GM23338 (cell line): ENCODE measurements around the gene ATP8A2. TPM values are rescaled to one million over a fixed set of nuclear protein-coding genes. Genes with fewer than 3 reads are reported as not detected.

Experiments used
- ATAC-seq: fragments of 200-7000 bp; cut with Tn5 transposase; 3 replicates; pipeline ENCODE4 v1.9.1; 2020
- DNase-seq: peaks from one replicate; pipeline ENCODE4 v3.0.0-alpha.2; 2015; ENCODE audit warnings: low spot score
- H2AFZ ChIP-seq: fragments of 200-600 bp; sonication (generic); 2 replicates; pipeline ENCODE4 v1.8.0; 2016; ENCODE audit warnings: antibody characterized with exemption, mild to moderate bottlenecking, moderate library complexity
- H3F3A ChIP-seq: fragments of 200-600 bp; sonication (generic); replicated peaks from 2 replicates; pipeline ENCODE4 v1.8.0; 2017; ENCODE audit warnings: antibody characterized with exemption, mixed run types, low read depth
- H3K27ac ChIP-seq: fragments of 200-600 bp; sonication (generic); 2 replicates; pipeline ENCODE4 v1.6.1; 2016; ENCODE audit warnings: low read depth
- H3K27me3 ChIP-seq: fragments of 200-600 bp; sonication (generic); 2 replicates; pipeline ENCODE4 v1.8.0; 2016; ENCODE audit warnings: mild to moderate bottlenecking, mixed run types, moderate library complexity; ENCODE audit not compliant: insufficient read depth
- H3K36me3 ChIP-seq: fragments of 200-600 bp; sonication (generic); 2 replicates; pipeline ENCODE4 v1.8.0; 2016; ENCODE audit warnings: mild to moderate bottlenecking; ENCODE audit not compliant: insufficient read depth
- H3K4me1 ChIP-seq: fragments of 200-600 bp; sonication (generic); 2 replicates; pipeline ENCODE4 v1.8.0; 2016; ENCODE audit warnings: mild to moderate bottlenecking, moderate library complexity; ENCODE audit not compliant: insufficient read depth
- H3K4me2 ChIP-seq: fragments of 200-600 bp; sonication (generic); 2 replicates; pipeline ENCODE4 v1.7.1; 2017; ENCODE audit warnings: mixed run types
- H3K4me3 ChIP-seq: fragments of 200-600 bp; sonication (generic); 2 replicates; pipeline ENCODE4 v1.6.1; 2016; ENCODE audit warnings: mixed run types
- H3K79me2 ChIP-seq: fragments of 200-600 bp; sonication (generic); replicated peaks from 2 replicates; pipeline ENCODE4 v1.8.0; 2017; ENCODE audit warnings: mild to moderate bottlenecking; ENCODE audit not compliant: insufficient read depth
- H3K9me2 ChIP-seq: fragments of 200-600 bp; sonication (generic); 2 replicates; pipeline ENCODE4 v1.8.0; 2017; ENCODE audit not compliant: insufficient read depth
- H4K20me1 ChIP-seq: fragments of 200-600 bp; sonication (generic); replicated peaks from 2 replicates; pipeline ENCODE4 v1.8.0; 2017; ENCODE audit warnings: mild to moderate bottlenecking; ENCODE audit not compliant: insufficient read depth
- H3K27ac Mint-ChIP-seq: 2 replicates; pipeline ENCODE4 v1.8.0; 2020; ENCODE audit warnings: inconsistent platforms, mild to moderate bottlenecking, moderate library complexity, mixed read lengths
- H3K27me3 Mint-ChIP-seq: 3 replicates; pipeline ENCODE4 v1.8.0; 2022; ENCODE audit warnings: low read depth, mild to moderate bottlenecking, moderate library complexity, mixed read lengths, inconsistent platforms; ENCODE audit not compliant: insufficient read depth, poor library complexity
- H3K36me3 Mint-ChIP-seq: 3 replicates; pipeline ENCODE4 v1.8.0; 2021; ENCODE audit warnings: low read depth, mild to moderate bottlenecking, inconsistent platforms, moderate library complexity, mixed read lengths
- H3K4me1 Mint-ChIP-seq: 3 replicates; pipeline ENCODE4 v1.8.0; 2020; ENCODE audit warnings: mild to moderate bottlenecking, inconsistent platforms, mixed read lengths
- H3K4me3 Mint-ChIP-seq: 3 replicates; pipeline ENCODE4 v1.8.0; 2021; ENCODE audit warnings: moderate library complexity, mild to moderate bottlenecking, inconsistent platforms, mixed read lengths
- H3K9me3 Mint-ChIP-seq: 3 replicates; pipeline ENCODE4 v1.8.0; 2020; ENCODE audit warnings: moderate library complexity, mild to moderate bottlenecking, inconsistent platforms, mixed read lengths
- CREB1 ChIP-seq: fragments of 250-450 bp; sonication (Bioruptor Pico); IDR thresholded peaks from 2 replicates; pipeline ENCODE4 v1.5.0; 2020; ENCODE audit warnings: low read depth, mild to moderate bottlenecking, moderate library complexity
- EZH2 ChIP-seq: fragments of 200-600 bp; sonication (generic); IDR thresholded peaks from one replicate; pipeline ENCODE4 v1.8.0; 2017; ENCODE audit warnings: antibody characterized with exemption, mild to moderate bottlenecking, low read depth; ENCODE audit not compliant: unreplicated experiment
- EZH2phosphoT487 ChIP-seq: fragments of 200-600 bp; sonication (generic); IDR thresholded peaks from one replicate; pipeline ENCODE4 v1.8.1; 2018; ENCODE audit warnings: antibody characterized with exemption; ENCODE audit not compliant: unreplicated experiment
- JUNB ChIP-seq: IDR thresholded peaks from one replicate; pipeline ENCODE4 v1.6.1; 2016; ENCODE audit warnings: antibody characterized with exemption; ENCODE audit not compliant: unreplicated experiment
- NANOG ChIP-seq: IDR thresholded peaks from 2 replicates; pipeline ENCODE4 v1.6.1; 2016; ENCODE audit warnings: antibody characterized with exemption, borderline replicate concordance
- STAT1 ChIP-seq: IDR thresholded peaks from one replicate; pipeline ENCODE4 v1.6.1; 2016; ENCODE audit warnings: antibody characterized with exemption; ENCODE audit not compliant: unreplicated experiment
- ZNF114 ChIP-seq: fragments of 250-450 bp; sonication (Bioruptor Pico); IDR thresholded peaks from 2 replicates; pipeline ENCODE4 v1.5.0; 2020; ENCODE audit warnings: mild to moderate bottlenecking, moderate library complexity
- ZNF331 ChIP-seq: fragments of 250-450 bp; sonication (Bioruptor Pico); IDR thresholded peaks from 2 replicates; pipeline ENCODE4 v1.5.0; 2020; ENCODE audit warnings: low read depth, mild to moderate bottlenecking, moderate library complexity
- polyA plus RNA-seq: library from polyadenylated mRNA; unstranded; fragments of >200 nt; fragmentation: Nextera tagmentation; extraction: Ambion mirVana; gene quantifications from 2 replicates; pipeline ENCODE4 v1.2.1, GENCODE V29; 2016
- total RNA-seq: library from RNA; depleted of rRNA; stranded (reverse); fragments of >200 nt; shearing (Covaris generic); gene quantifications from 2 replicates; pipeline ENCODE4 v1.2.3, GENCODE V29; 2014
- TF ChIP-seq, protein P1 (sequence below), 2 experiments: fragments of 200-600 bp in 1 of 2; sonication (generic) in 1 of 2; conservative IDR thresholded peaks; 2 replicates each; pipeline versions ENCODE4 v1.5.1 to v1.6.1; 2016 to 2017; ENCODE audit warnings: antibody characterized with exemption in 2 of 2, low read depth in 2 of 2, mild to moderate bottlenecking in 2 of 2, moderate library complexity in 1 of 2
- TF ChIP-seq, protein P2 (sequence below): IDR thresholded peaks from one replicate; pipeline ENCODE4 v1.6.1; 2018; ENCODE audit warnings: antibody characterized with exemption; ENCODE audit not compliant: unreplicated experiment
- TF ChIP-seq, protein P3 (sequence below): fragments of 250-450 bp; sonication (Bioruptor Pico); IDR thresholded peaks from 2 replicates; pipeline ENCODE4 v1.5.0; 2020; ENCODE audit warnings: mild to moderate bottlenecking, moderate library complexity

ATP8A2 gene
- total and polyA plus RNA-seq, 2 experiments from 2014 or later = 5.7 to 8.8 TPM

DNA sequence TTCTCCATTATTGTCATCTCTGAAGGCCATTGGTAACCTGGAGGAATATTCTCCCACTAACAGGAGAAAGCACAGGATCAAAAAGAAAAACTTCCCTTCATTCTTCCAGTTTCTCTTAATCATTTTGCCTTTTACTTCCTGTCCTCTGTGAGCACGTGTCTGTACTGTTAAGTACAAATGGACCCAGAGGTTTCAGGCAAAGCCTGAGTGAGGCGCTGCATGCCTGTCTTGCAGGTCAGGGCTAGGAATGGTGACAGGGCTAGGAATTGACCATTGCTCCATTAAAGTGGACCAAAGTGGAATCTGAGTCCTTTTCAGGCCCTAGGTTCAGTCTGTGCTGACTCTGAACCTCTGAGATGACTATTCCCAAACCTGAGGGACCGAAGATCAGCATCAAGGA is 353.3 kb downstream of the ATP8A2 start:
- Mint-ChIP-seq H3K4me1 (peaks cover 17% of the 10 kb centered on the region), H3K27ac (no peak overlapping the region), H3K36me3 (no peaks in the 10 kb centered on the region), H3K4me3 (no peak overlapping the region), H3K27me3 (no peaks in the 10 kb centered on the region), H3K9me3 (no peaks in the 10 kb centered on the region)
- Histone ChIP-seq H2AFZ (no peak overlapping the region), H3K27ac (no peak overlapping the region), H3F3A (no peaks in the 10 kb centered on the region), H3K4me1 (peaks cover 12% of the 10 kb centered on the region), H3K4me2 (no peak overlapping the region), H3K79me2 (no peaks in the 10 kb centered on the region), H3K9me2 (0 out of 2 replicates have a peak, but pooled peaks cover 5% of the 10 kb centered on the region), H3K4me3 (no peak overlapping the region), H4K20me1 (no peaks in the 10 kb centered on the region), H3K36me3 (no peaks in the 10 kb centered on the region), H3K27me3 (no peaks in the 10 kb centered on the region)
- no peak for TF ChIP-seq ZNF114 (CRISPR knock-in tag)
- no peak for TF ChIP-seq JUNB
- TF ChIP-seq NANOG = no peak
- no peak for TF ChIP-seq ZNF331 (CRISPR knock-in tag)
- TF ChIP-seq, protein P1, sequence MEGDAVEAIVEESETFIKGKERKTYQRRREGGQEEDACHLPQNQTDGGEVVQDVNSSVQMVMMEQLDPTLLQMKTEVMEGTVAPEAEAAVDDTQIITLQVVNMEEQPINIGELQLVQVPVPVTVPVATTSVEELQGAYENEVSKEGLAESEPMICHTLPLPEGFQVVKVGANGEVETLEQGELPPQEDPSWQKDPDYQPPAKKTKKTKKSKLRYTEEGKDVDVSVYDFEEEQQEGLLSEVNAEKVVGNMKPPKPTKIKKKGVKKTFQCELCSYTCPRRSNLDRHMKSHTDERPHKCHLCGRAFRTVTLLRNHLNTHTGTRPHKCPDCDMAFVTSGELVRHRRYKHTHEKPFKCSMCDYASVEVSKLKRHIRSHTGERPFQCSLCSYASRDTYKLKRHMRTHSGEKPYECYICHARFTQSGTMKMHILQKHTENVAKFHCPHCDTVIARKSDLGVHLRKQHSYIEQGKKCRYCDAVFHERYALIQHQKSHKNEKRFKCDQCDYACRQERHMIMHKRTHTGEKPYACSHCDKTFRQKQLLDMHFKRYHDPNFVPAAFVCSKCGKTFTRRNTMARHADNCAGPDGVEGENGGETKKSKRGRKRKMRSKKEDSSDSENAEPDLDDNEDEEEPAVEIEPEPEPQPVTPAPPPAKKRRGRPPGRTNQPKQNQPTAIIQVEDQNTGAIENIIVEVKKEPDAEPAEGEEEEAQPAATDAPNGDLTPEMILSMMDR (conservative IDR thresholded peaks at IDR 0.05; ENCODE audit: low read depth in 2 of 2) = peak; percentile 30 to 47; a peak in 3 of 4 replicates
- TF ChIP-seq EZH2 = no peak
- no peak for TF ChIP-seq EZH2phosphoT487
- TF ChIP-seq, protein P2, sequence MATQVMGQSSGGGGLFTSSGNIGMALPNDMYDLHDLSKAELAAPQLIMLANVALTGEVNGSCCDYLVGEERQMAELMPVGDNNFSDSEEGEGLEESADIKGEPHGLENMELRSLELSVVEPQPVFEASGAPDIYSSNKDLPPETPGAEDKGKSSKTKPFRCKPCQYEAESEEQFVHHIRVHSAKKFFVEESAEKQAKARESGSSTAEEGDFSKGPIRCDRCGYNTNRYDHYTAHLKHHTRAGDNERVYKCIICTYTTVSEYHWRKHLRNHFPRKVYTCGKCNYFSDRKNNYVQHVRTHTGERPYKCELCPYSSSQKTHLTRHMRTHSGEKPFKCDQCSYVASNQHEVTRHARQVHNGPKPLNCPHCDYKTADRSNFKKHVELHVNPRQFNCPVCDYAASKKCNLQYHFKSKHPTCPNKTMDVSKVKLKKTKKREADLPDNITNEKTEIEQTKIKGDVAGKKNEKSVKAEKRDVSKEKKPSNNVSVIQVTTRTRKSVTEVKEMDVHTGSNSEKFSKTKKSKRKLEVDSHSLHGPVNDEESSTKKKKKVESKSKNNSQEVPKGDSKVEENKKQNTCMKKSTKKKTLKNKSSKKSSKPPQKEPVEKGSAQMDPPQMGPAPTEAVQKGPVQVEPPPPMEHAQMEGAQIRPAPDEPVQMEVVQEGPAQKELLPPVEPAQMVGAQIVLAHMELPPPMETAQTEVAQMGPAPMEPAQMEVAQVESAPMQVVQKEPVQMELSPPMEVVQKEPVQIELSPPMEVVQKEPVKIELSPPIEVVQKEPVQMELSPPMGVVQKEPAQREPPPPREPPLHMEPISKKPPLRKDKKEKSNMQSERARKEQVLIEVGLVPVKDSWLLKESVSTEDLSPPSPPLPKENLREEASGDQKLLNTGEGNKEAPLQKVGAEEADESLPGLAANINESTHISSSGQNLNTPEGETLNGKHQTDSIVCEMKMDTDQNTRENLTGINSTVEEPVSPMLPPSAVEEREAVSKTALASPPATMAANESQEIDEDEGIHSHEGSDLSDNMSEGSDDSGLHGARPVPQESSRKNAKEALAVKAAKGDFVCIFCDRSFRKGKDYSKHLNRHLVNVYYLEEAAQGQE = no peak
- ATAC-seq (no peak; the same call in 2 of the 3 replicates), DNase-seq (no peak)

DNA sequence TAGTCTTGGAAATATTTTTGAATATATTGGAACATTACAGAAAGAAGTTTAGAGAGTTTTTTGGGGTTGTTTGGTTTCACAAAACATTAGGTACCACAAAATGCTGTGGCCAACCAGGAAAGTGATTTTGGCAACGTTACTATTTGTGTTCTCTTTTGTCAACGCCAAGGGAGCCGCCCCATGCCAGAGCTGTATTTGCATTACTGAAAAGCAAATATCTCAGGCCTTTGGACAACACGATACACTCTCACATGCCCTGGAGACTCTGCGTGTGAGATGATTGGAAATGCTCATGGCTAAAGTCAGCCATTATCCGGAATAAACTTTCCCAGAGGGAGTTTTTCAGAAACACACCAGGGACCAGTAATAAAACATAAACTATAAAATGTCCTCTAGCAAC is 355.5 kb downstream of the ATP8A2 start:
- Histone ChIP-seq H3K27me3 (no peaks in the 10 kb centered on the region), H3F3A (no peaks in the 10 kb centered on the region), H3K27ac (no peak overlapping the region), H3K36me3 (no peaks in the 10 kb centered on the region), H3K4me3 (no peak overlapping the region), H2AFZ (no peak overlapping the region), H3K9me2 (0 out of 2 replicates have a peak, but pooled peaks cover 5% of the 10 kb centered on the region), H3K4me2 (no peak overlapping the region), H4K20me1 (no peaks in the 10 kb centered on the region), H3K4me1 (peaks cover 12% of the 10 kb centered on the region), H3K79me2 (no peaks in the 10 kb centered on the region)
- ATAC-seq (no peak), DNase-seq (no peak)
- no peak overlapping the region for H3K27ac Mint-ChIP-seq
- H3K27me3 Mint-ChIP-seq = peaks cover 3% of the 10 kb centered on the region
- H3K36me3 Mint-ChIP-seq = no peaks in the 10 kb centered on the region
- H3K4me1 Mint-ChIP-seq = peaks cover 24% of the 10 kb centered on the region
- H3K4me3 Mint-ChIP-seq = no peak overlapping the region
- H3K9me3 Mint-ChIP-seq = no peaks in the 10 kb centered on the region
- TF ChIP-seq EZH2 (no peak), STAT1 (no peak), CREB1 (CRISPR knock-in tag) (no peak), ZNF114 (CRISPR knock-in tag) (no peak), EZH2phosphoT487 (no peak)
- TF ChIP-seq, protein P3, sequence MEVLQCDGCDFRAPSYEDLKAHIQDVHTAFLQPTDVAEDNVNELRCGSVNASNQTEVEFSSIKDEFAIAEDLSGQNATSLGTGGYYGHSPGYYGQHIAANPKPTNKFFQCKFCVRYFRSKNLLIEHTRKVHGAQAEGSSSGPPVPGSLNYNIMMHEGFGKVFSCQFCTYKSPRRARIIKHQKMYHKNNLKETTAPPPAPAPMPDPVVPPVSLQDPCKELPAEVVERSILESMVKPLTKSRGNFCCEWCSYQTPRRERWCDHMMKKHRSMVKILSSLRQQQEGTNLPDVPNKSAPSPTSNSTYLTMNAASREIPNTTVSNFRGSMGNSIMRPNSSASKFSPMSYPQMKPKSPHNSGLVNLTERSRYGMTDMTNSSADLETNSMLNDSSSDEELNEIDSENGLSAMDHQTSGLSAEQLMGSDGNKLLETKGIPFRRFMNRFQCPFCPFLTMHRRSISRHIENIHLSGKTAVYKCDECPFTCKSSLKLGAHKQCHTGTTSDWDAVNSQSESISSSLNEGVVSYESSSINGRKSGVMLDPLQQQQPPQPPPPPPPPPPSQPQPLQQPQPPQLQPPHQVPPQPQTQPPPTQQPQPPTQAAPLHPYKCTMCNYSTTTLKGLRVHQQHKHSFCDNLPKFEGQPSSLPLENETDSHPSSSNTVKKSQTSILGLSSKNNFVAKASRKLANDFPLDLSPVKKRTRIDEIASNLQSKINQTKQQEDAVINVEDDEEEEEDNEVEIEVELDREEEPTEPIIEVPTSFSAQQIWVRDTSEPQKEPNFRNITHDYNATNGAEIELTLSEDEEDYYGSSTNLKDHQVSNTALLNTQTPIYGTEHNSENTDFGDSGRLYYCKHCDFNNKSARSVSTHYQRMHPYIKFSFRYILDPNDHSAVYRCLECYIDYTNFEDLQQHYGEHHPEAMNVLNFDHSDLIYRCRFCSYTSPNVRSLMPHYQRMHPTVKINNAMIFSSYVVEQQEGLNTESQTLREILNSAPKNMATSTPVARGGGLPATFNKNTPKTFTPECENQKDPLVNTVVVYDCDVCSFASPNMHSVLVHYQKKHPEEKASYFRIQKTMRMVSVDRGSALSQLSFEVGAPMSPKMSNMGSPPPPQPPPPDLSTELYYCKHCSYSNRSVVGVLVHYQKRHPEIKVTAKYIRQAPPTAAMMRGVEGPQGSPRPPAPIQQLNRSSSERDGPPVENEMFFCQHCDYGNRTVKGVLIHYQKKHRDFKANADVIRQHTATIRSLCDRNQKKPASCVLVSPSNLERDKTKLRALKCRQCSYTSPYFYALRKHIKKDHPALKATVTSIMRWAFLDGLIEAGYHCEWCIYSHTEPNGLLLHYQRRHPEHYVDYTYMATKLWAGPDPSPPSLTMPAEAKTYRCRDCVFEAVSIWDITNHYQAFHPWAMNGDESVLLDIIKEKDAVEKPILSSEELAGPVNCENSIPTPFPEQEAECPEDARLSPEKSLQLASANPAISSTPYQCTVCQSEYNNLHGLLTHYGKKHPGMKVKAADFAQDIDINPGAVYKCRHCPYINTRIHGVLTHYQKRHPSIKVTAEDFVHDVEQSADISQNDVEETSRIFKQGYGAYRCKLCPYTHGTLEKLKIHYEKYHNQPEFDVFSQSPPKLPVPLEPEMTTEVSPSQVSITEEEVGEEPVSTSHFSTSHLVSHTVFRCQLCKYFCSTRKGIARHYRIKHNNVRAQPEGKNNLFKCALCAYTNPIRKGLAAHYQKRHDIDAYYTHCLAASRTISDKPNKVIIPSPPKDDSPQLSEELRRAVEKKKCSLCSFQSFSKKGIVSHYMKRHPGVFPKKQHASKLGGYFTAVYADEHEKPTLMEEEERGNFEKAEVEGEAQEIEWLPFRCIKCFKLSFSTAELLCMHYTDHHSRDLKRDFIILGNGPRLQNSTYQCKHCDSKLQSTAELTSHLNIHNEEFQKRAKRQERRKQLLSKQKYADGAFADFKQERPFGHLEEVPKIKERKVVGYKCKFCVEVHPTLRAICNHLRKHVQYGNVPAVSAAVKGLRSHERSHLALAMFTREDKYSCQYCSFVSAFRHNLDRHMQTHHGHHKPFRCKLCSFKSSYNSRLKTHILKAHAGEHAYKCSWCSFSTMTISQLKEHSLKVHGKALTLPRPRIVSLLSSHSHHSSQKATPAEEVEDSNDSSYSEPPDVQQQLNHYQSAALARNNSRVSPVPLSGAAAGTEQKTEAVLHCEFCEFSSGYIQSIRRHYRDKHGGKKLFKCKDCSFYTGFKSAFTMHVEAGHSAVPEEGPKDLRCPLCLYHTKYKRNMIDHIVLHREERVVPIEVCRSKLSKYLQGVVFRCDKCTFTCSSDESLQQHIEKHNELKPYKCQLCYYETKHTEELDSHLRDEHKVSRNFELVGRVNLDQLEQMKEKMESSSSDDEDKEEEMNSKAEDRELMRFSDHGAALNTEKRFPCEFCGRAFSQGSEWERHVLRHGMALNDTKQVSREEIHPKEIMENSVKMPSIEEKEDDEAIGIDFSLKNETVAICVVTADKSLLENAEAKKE (CRISPR knock-in tag) = no peak
